HepG2 (cell line): Measurements from ENCODE around the gene SORD. TPM values are rescaled to one million over a fixed set of nuclear protein-coding genes. Genes with fewer than 3 reads are reported as not detected.
"Not testable (repeated sequence)": the region's sequence is repeated elsewhere in the genome, so short reads cannot be mapped to it uniquely, and the experiment has no call there.

Experiments used
- ATAC-seq: fragments of 200-7000 bp; cut with Tn5 transposase; 3 replicates; pipeline ENCODE4 v1.9.1; 2020; ENCODE audit warnings: mild to moderate bottlenecking, moderate library complexity
- BruUV-seq: library from RNA; stranded (reverse); fragments of 400-500 nt; replicated peaks from 2 replicates; lab custom pipeline; 2021; lab: Mats Ljungman, UMichigan
- CTCF ChIA-PET: fragments of 300-600 bp; formaldehyde crosslinking; extraction: SDS; loops from one replicate; lab custom pipeline; 2021; ENCODE audit warnings: low total read pairs, inconsistent platforms, low intra/inter-chr PET ratio; lab: Yijun Ruan, JAX
- POLR2A ChIA-PET: fragments of 350-600 bp; sonication (Branson Sonifier 250); formaldehyde crosslinking; loops from one replicate; lab custom pipeline; 2020; ENCODE audit warnings: antibody characterized with exemption, inconsistent platforms; lab: Yijun Ruan, JAX
- DNase-seq: peaks from one replicate; pipeline ENCODE4 v3.0.0-alpha.2; 2015; ENCODE audit warnings: low spot score
- FAIRE-seq: peaks from 3 replicates; lab custom pipeline; 2011; peaks lifted over from hg19 to GRCh38; lab: Jason Lieb, UNC
- H2AFZ ChIP-seq: one replicate; pipeline ENCODE4 v1.6.1; 2011; ENCODE audit warnings: low read length, inconsistent platforms
- H3K27ac ChIP-seq: fragments of 300-600 bp; 3 replicates; pipeline ENCODE4 v1.8.0; 2011; ENCODE audit warnings: mixed run types, mild to moderate bottlenecking, mixed read lengths, low read length, inconsistent platforms; ENCODE audit not compliant: insufficient read depth; ENCODE audit errors: extremely low read length
- H3K27me3 ChIP-seq, 2 experiments: fragments of 200-600 bp in 1 of 2; 2 replicates in 1 of 2; 3 replicates in 1 of 2; pipeline versions ENCODE4 v1.6.0 to v1.8.0; 2011; ENCODE audit warnings: low read length in 2 of 2, mild to moderate bottlenecking in 2 of 2, moderate library complexity in 2 of 2, inconsistent platforms in 1 of 2; ENCODE audit not compliant: insufficient read depth in 2 of 2, control insufficient read depth in 1 of 2
- H3K36me3 ChIP-seq, 2 experiments: fragments of 200-600 bp in 1 of 2; replicated peaks in 1 of 2; 2 replicates in 1 of 2; 3 replicates in 1 of 2; pipeline versions ENCODE4 v1.5.1 to v1.8.0; 2011; ENCODE audit warnings: low read length in 2 of 2, inconsistent platforms in 1 of 2; ENCODE audit not compliant: insufficient read depth in 2 of 2, control insufficient read depth in 1 of 2
- H3K4me1 ChIP-seq: 2 replicates; pipeline ENCODE4 v1.5.1; 2012; ENCODE audit warnings: low read length, inconsistent platforms; ENCODE audit not compliant: insufficient read depth
- H3K4me2 ChIP-seq: 2 replicates; pipeline ENCODE4 v1.6.0; 2011; ENCODE audit warnings: low read depth, low read length, inconsistent platforms
- H3K4me3 ChIP-seq, 3 experiments: fragments of 200-600 bp in 1 of 3; sonication (generic), shearing (Covaris generic) in 1 of 3; replicated peaks in 1 of 3; 2 replicates each; pipeline ENCODE4 v1.5.1; 2011 to 2016; ENCODE audit warnings: low read length in 3 of 3, inconsistent platforms in 2 of 3, low read depth in 2 of 3, mild to moderate bottlenecking in 2 of 3, control low read depth in 1 of 3, mixed read lengths in 1 of 3; ENCODE audit not compliant: insufficient read depth in 1 of 3
- H3K79me2 ChIP-seq: one replicate; pipeline ENCODE4 v1.6.1; 2011; ENCODE audit warnings: low read length, inconsistent platforms; ENCODE audit not compliant: insufficient read depth
- H3K9ac ChIP-seq: 2 replicates; pipeline ENCODE4 v1.6.0; 2011; ENCODE audit warnings: mild to moderate bottlenecking, low read depth, low read length, inconsistent platforms; ENCODE audit not compliant: insufficient read depth
- H3K9me3 ChIP-seq: 2 replicates; pipeline ENCODE4 v1.5.1; 2012; ENCODE audit warnings: mild to moderate bottlenecking, low read length
- H4K20me1 ChIP-seq: 2 replicates; pipeline ENCODE4 v1.6.0; 2011; ENCODE audit warnings: inconsistent platforms, mild to moderate bottlenecking, low read length, moderate library complexity; ENCODE audit not compliant: insufficient read depth
- ATF2 ChIP-seq: sonication (generic); formaldehyde crosslinking; IDR thresholded peaks from 2 replicates; pipeline ENCODE4 v1.4.0; 2020; ENCODE audit warnings: missing genetic modification reagents
- FOXA3 ChIP-seq: IDR thresholded peaks from 2 replicates; pipeline ENCODE4 v1.6.1; 2016; ENCODE audit warnings: missing genetic modification reagents, missing compliant biosample characterization
- LBX2 ChIP-seq: sonication (generic); formaldehyde crosslinking; IDR thresholded peaks from 2 replicates; pipeline ENCODE4 v1.5.0; 2020; ENCODE audit warnings: missing genetic modification reagents, mild to moderate bottlenecking, borderline replicate concordance
- SAP130 ChIP-seq: IDR thresholded peaks from 2 replicates; pipeline ENCODE4 v1.6.1; 2016; ENCODE audit warnings: low read depth
- THAP11 ChIP-seq: IDR thresholded peaks from 2 replicates; pipeline ENCODE4 v1.6.1; 2016; ENCODE audit warnings: missing biosample characterization, missing genetic modification reagents
- TRIM24 ChIP-seq: sonication (generic); formaldehyde crosslinking; IDR thresholded peaks from 2 replicates; pipeline ENCODE4 v1.8.0; 2022; ENCODE audit warnings: mild to moderate bottlenecking, missing genetic modification reagents
- ZNF263 ChIP-seq: sonication (generic); formaldehyde crosslinking; IDR thresholded peaks from 2 replicates; pipeline ENCODE4 v1.4.0; 2020; ENCODE audit warnings: missing genetic modification reagents
- ZNF350 ChIP-seq: sonication (generic); formaldehyde crosslinking; IDR thresholded peaks from 2 replicates; pipeline ENCODE4 v1.4.0; 2020; ENCODE audit warnings: mild to moderate bottlenecking, low read depth, missing genetic modification reagents, borderline replicate concordance
- ZNF580 ChIP-seq: IDR thresholded peaks from 2 replicates; pipeline ENCODE4 v1.6.1; 2016; ENCODE audit warnings: low read depth, borderline replicate concordance
- ZNF605 ChIP-seq: sonication (generic); formaldehyde crosslinking; IDR thresholded peaks from 2 replicates; pipeline ENCODE4 v1.8.0; 2022; ENCODE audit warnings: mild to moderate bottlenecking, missing genetic modification reagents
- ZNF770 ChIP-seq: sonication (generic); formaldehyde crosslinking; IDR thresholded peaks from 2 replicates; pipeline ENCODE4 v1.5.0; 2020; ENCODE audit warnings: mild to moderate bottlenecking, missing genetic modification reagents
- ZNF782 ChIP-seq: sonication (generic); formaldehyde crosslinking; IDR thresholded peaks from 2 replicates; pipeline ENCODE4 v1.4.0; 2020; ENCODE audit warnings: missing genetic modification reagents, mild to moderate bottlenecking, borderline replicate concordance
- WGBS: methylation state at CpG from one replicate; pipeline ENCODE4 v1.1.6; 2017; ENCODE audit warnings: low lambda C conversion rate; 5-methylcytosine and 5-hydroxymethylcytosine counted together
- in situ Hi-C: cut with HindIII; loops from 2 replicates; pipeline ENCODE4 v1.10.0; 2017; ENCODE audit warnings: low pct_unique_long_range_greater_than_20kb; ENCODE audit not compliant: extremely low pct_ligation_motif_present
- intact Hi-C: fragments of 100-400 bp; cut with micrococcal nuclease; formaldehyde crosslinking; loops from one replicate; pipeline ENCODE4 v1.10.0; 2022; ENCODE audit not compliant: unreplicated experiment
- polyA plus RNA-seq, 8 experiments: library from polyadenylated mRNA; depleted of rRNA in 3 of 8; stranded (reverse) in 7 of 8; unstranded in 1 of 8; fragments of >200 nt; fragmentation: Illumina TruSeq in 4 of 8; extraction: Trizol in 4 of 8; gene quantifications; 2 replicates each; pipeline versions ENCODE4 v1.2.1 to v1.2.3, GENCODE V29; 2011 to 2016; ENCODE audit warnings: low read depth in 4 of 8, missing spikeins in 1 of 8, mixed read lengths in 1 of 8; ENCODE audit not compliant: insufficient read depth in 1 of 8
- total RNA-seq, 5 experiments: library from RNA; depleted of rRNA; stranded (reverse); fragments of >200 nt; fragmentation: Illumina TruSeq; extraction: Trizol; gene quantifications; 2 replicates each; pipeline ENCODE4 v1.2.3, GENCODE V29; 2016; ENCODE audit warnings: low read depth in 1 of 5
- TF ChIP-seq, protein P1 (sequence below): IDR thresholded peaks from 2 replicates; pipeline ENCODE4 v1.4.0; 2020; ENCODE audit warnings: mild to moderate bottlenecking, missing genetic modification reagents

The SORD gene
- total and polyA plus RNA-seq, 2 of the 13 experiments (the other 11 are each of a cell fraction or from before 2014, with no cell fraction given) = 59.1 to 95.3 TPM

GRCh38 chr15:45023659-45024225 is 747 bp downstream of the SORD start (continued):
- no peak for TF ChIP-seq LBX2 (CRISPR knock-in tag)
- 0 out of 2 replicates have a peak, but pooled peaks have one; percentile 3 for TF ChIP-seq ZNF580 (CRISPR knock-in tag)
- no peak for TF ChIP-seq ATF2 (CRISPR knock-in tag)
- peak; percentile 12; the same call in 1 of the 2 replicates for TF ChIP-seq ZNF350 (CRISPR knock-in tag)
- peak; percentile 3 for TF ChIP-seq ZNF605
- TF ChIP-seq THAP11 = no peak
- no peak for TF ChIP-seq ZNF782 (CRISPR knock-in tag)
- TF ChIP-seq TRIM24 = no peak
- TF ChIP-seq, all 625 proteins: peak for 13

DNA sequence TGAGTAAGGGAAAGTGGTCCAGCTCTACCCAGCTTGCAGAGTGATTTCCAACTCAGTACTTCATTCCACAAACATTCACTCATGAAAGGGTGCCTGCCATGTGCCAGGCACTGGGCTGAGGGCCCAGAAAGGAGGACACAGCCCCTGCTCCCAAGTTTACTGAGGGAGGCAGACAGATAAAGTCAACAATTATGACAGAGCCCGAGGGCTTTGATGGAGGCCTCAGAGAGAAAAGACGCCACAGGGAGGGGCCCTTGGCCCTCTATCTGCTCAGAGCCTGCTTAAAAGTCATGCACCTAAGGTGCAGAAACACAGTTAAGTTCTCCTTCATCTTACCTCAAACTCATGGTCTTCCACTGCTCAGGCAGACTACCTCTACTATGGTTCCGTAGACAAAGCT is 1.7 kb downstream of the SORD start:
- H3K27ac ChIP-seq = peak overlapping the region; percentile 53
- H3K9ac ChIP-seq = peak overlapping the region; percentile 27
- intact Hi-C loops = loop anchor here (5.0 kb wide), 1 partner anchor 42 kb away; no protein-coding TSS in a partner anchor
- peak overlapping the region; percentile 99 for H3K4me2 ChIP-seq
- TF ChIP-seq FOXA3 (CRISPR knock-in tag) (0 out of 2 replicates have a peak, but pooled peaks have one; percentile 23), ZNF263 (CRISPR knock-in tag) (0 out of 2 replicates have a peak, but pooled peaks have one; percentile 44), SAP130 (CRISPR knock-in tag) (peak; percentile 36; the same call in 1 of the 2 replicates), ZNF770 (CRISPR knock-in tag) (0 out of 2 replicates have a peak, but pooled peaks have one; percentile 17)
- TF ChIP-seq, protein P1, sequence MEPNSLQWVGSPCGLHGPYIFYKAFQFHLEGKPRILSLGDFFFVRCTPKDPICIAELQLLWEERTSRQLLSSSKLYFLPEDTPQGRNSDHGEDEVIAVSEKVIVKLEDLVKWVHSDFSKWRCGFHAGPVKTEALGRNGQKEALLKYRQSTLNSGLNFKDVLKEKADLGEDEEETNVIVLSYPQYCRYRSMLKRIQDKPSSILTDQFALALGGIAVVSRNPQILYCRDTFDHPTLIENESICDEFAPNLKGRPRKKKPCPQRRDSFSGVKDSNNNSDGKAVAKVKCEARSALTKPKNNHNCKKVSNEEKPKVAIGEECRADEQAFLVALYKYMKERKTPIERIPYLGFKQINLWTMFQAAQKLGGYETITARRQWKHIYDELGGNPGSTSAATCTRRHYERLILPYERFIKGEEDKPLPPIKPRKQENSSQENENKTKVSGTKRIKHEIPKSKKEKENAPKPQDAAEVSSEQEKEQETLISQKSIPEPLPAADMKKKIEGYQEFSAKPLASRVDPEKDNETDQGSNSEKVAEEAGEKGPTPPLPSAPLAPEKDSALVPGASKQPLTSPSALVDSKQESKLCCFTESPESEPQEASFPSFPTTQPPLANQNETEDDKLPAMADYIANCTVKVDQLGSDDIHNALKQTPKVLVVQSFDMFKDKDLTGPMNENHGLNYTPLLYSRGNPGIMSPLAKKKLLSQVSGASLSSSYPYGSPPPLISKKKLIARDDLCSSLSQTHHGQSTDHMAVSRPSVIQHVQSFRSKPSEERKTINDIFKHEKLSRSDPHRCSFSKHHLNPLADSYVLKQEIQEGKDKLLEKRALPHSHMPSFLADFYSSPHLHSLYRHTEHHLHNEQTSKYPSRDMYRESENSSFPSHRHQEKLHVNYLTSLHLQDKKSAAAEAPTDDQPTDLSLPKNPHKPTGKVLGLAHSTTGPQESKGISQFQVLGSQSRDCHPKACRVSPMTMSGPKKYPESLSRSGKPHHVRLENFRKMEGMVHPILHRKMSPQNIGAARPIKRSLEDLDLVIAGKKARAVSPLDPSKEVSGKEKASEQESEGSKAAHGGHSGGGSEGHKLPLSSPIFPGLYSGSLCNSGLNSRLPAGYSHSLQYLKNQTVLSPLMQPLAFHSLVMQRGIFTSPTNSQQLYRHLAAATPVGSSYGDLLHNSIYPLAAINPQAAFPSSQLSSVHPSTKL (CRISPR knock-in tag) = 0 out of 2 replicates have a peak, but pooled peaks have one; percentile 19
- H3K9me3 ChIP-seq, DNase-seq, CTCF ChIA-PET, ATAC-seq, H2AFZ ChIP-seq, H3K27me3 ChIP-seq, H4K20me1 ChIP-seq: not testable (repeated sequence)
- H3K79me2 ChIP-seq = peaks cover 50% of the 10 kb centered on the region
- peak; percentile 91 for FAIRE-seq
- peaks cover 87% of the 10 kb centered on the region for H3K4me1 ChIP-seq
- POLR2A ChIA-PET = interaction anchor here (1.0 to 1.6 kb wide), 2 partner anchors 12 to 45 kb away, joined by 5 read pairs; no protein-coding TSS in a partner anchor
- TSS peak; percentile 43 for BruUV-seq
- H3K36me3 ChIP-seq = peaks cover 5 to 18% of the 10 kb centered on the region in 2 experiments; a peak in 4 of 5 replicates
- H3K4me3 ChIP-seq = peak overlapping the region; percentile 12 to 54 (median 42); a peak in 5 of 6 replicates
- in situ Hi-C loops = loop anchor here (5.0 kb wide), 1 partner anchor 52 kb away; no protein-coding TSS in a partner anchor
- 0% methylated on average over 1 of the region's 3 CpGs for WGBS
